Measurements from ENCODE around the gene NKX3-2.

NKX3-2 gene

GRCh38 chr4:13546941-13547484 lies 2.7 kb upstream of the NKX3-2 start:
- in situ Hi-C loops (cut with HindIII; ENCODE audit: low pct_ligation_motif_present, low pct_unique_long_range_greater_than_20kb, low sequenced_read_pairs): no loop called here

GRCh38 chr4:13546142-13546940 lies 2.0 kb upstream of the NKX3-2 start:
- in situ Hi-C loops (cut with HindIII; ENCODE audit: low pct_ligation_motif_present, low pct_unique_long_range_greater_than_20kb, low sequenced_read_pairs): no loop called here

More at GRCh38 chr4:13546941-13547484, 2.7 kb upstream of the NKX3-2 start:
- DNase-seq: no peak

GRCh38 chr4:13545394-13545808 lies 1.1 kb upstream of the NKX3-2 start:
- DNase-seq: no peak
- in situ Hi-C loops (cut with HindIII; ENCODE audit: low pct_ligation_motif_present, low pct_unique_long_range_greater_than_20kb, low sequenced_read_pairs): no loop called here

More at GRCh38 chr4:13546142-13546940, 2.0 kb upstream of the NKX3-2 start:
- no peak for DNase-seq

GRCh38 chr4:13544606-13545393 lies 492 bp upstream of the NKX3-2 start:
- in situ Hi-C loops (cut with HindIII; ENCODE audit: low pct_ligation_motif_present, low pct_unique_long_range_greater_than_20kb, low sequenced_read_pairs): no loop called here
- peak; percentile 79 for DNase-seq

DNA sequence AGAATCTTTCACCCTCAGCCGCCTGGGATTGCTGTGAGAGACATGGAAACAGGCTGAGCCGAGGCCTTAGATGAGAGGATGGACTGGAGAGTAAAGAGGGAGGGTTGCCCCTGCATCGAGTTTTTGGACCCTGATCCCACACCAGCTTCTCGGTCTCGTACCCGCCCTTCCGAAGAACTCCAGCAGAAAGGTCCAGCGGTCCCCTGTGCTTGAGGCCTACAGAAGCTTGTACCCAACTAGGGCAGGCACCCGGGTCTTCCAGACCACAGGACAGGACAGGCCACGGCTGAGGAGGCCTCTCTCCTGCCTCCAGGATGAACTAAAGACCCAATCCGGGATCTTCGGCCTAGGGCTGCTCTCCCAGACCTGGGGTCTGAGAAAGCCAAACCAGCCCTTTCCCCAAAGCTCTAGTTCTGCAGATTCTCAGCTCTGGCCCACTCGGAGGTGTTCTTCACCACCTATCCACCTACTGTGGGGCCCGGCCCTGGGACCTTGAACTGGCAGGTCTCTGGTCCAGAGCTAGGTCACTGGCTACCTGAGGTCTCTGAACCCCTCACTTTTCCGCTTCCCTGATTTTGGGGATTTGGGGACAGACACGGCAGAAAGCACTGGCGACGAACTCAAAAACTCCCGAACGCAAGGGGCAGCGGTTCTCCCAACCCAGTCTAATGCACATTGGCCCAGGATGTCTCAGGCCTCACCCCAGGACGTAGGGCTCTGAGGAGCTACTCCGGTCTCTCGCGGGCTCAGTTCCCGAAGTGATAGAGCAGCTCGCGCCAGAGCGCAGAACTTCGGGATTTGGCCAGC lies 1.1 kb downstream of the NKX3-2 start:
- in situ Hi-C loops (cut with HindIII; ENCODE audit: low pct_ligation_motif_present, low pct_unique_long_range_greater_than_20kb, low sequenced_read_pairs): no loop called here

DNA sequence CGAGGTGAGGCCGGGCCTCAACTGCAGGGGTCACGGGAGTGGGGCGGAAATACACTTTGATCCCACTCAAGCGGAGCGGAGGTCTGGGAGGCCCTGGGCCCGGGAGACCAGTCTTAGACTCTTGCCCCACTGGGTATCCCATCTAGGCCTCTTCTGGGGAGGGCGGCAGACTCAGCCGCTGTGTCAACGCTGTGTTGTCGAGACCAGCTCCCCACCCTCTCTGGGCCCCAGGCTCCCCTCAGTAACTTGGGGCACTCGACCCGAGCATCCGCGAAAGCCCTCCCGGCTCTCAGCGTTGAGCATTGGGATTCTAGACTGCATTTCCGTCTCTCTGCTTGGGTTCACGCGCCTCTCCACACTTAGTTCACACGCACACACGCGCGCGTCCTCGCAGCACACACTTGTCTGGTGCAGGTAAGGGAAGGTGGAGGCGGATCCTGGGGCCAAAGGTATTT lies 1.7 kb downstream of the NKX3-2 start:
- in situ Hi-C loops (cut with HindIII; ENCODE audit: low pct_ligation_motif_present, low pct_unique_long_range_greater_than_20kb, low sequenced_read_pairs): no loop called here

More for the DNA sequence above, 1.1 kb downstream of the NKX3-2 start:
- DNase-seq: no peak

DNA sequence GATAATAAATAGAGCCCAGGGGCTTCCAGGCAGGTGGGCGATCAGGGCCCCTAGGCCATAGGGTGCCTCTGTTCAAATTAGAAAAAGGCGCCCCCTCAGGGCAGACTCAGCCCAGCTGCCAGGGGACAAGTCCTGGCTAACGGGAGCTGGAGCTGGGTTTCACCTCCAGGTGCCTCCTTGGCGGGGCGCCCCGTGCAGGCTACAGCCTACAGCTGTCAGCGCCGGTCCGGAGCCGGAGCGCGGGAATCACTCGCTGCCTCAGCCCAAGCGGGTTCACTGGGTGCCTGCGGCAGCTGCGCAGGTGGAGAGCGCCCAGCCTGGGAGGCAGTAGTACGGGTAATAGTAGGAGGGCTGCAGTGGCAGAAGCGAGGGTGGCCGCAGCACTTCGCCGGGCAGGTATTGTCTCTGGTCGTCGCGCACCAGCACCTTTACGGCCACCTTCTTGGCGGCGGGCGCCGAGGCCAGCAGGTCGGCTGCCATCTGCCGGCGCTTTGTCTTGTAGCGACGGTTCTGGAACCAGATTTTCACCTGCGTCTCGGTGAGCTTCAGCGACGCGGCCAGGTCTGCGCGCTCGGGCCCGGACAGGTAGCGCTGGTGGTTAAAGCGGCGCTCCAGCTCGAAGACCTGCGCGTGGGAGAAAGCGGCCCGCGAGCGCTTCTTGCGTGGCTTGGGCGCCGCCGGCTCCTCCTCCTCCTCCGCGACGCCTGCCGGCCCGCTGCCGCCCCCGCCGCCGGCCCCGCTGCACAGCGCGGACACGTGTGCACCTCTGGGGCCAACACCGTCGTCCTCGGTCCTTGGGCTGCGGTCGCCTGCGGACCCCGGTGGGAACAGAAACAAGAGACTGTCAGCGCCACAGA lies 2.4 kb downstream of the NKX3-2 start:
- DNase-seq: no peak
- in situ Hi-C loops (cut with HindIII; ENCODE audit: low pct_ligation_motif_present, low pct_unique_long_range_greater_than_20kb, low sequenced_read_pairs): no loop called here

More for the DNA sequence above, 1.7 kb downstream of the NKX3-2 start:
- no peak for DNase-seq

DNA sequence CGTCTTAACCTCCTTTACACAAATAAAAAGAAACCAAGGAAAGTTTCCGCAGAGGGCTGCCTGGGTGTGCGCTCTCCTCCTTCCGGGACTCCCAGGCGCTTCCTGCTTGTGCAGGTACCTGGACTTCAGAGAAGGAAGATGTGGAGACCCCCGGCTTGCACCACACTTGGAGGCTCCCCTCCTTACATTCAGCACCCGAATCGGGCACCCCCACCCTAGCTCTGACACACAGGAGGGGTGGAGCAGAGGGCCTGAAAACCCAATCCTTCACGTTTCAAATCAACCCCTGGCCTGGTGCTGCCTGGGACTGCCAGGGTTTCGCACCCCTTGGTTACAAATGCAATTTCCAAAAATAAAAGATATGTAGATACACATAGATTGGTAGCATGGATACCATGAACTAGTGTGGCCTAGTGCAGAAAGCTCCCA lies 3.1 kb downstream of the NKX3-2 start:
- in situ Hi-C loops (cut with HindIII; ENCODE audit: low pct_ligation_motif_present, low pct_unique_long_range_greater_than_20kb, low sequenced_read_pairs): no loop called here
- DNase-seq: no peak

DNA sequence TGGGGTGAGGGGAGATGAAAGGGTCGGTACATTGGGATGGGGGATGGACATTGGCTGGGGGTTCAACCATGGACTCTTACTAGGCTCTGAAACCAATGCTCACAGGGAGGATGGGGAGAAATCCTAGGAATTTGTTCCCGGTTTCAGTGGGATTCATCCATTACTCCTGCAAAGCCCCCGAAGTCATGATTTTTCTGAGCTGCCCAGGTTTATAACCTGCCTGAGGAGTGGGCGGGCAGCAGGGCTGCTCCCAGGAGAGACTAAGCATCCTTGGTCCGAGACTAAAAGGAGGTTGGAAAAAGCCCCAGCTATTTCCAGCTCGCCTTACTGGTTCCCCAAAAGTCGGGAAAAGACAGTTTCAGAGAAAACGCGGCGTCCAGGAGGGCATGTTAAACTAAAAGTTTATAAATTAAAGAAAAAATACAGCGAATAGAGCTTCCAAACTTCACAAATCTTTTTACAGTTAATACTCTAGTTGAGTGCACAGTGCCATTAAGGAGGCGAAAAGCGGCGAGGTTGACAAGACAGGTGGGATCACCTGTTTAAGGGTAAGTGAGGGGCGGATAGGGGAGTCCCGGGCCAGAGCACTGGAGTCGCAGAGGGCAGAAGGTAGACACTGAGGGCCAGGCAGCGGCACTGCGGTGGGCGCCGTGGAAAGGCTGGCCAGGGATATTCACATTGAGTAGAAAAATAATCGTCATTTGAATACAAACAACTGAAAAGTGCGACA lies 3.7 kb downstream of the NKX3-2 start:
- no peak for DNase-seq
- in situ Hi-C loops (cut with HindIII; ENCODE audit: low pct_ligation_motif_present, low pct_unique_long_range_greater_than_20kb, low sequenced_read_pairs): no loop called here

DNA sequence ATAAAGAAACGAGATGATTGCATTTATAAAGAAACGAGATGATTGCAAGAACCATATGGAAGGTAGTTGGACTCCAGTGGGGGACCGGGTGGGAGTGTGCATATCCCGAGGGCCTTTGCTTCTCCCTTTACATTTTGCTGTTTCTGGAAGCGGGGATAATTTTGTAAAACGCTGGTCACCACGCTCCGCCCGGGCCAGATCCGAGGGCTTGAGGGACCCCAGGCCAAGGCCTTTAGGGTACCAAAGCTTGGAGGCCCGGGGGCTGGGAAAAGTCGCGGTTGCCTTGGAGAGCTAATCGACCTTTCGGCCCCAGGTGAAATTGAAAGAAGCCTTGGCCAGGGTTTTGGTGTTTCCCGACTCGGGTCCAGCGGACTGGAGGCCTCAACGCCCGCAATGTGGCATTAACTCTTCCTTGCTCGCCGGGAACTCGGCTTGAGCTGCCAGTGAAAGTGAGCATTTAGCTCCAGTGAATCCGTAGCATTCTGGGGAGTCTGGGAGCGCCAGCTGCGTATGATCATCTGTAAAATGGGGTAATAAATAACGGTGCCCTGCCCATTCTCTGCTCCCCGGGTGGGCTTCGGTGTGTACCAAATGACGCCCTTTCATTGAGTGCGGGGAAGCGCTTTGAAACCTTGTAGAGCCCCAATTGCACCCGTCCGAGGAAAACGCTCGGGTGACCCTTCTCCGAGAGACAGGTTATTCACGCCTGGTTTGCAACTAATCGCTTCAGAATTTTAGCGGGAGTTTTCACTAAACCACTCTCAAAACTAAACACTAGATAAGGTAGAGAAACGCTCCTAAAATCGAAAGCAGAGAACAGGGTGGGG lies 4.5 kb downstream of the NKX3-2 start:
- DNase-seq: no peak
- in situ Hi-C loops (cut with HindIII; ENCODE audit: low pct_ligation_motif_present, low pct_unique_long_range_greater_than_20kb, low sequenced_read_pairs): no loop called here

DNA sequence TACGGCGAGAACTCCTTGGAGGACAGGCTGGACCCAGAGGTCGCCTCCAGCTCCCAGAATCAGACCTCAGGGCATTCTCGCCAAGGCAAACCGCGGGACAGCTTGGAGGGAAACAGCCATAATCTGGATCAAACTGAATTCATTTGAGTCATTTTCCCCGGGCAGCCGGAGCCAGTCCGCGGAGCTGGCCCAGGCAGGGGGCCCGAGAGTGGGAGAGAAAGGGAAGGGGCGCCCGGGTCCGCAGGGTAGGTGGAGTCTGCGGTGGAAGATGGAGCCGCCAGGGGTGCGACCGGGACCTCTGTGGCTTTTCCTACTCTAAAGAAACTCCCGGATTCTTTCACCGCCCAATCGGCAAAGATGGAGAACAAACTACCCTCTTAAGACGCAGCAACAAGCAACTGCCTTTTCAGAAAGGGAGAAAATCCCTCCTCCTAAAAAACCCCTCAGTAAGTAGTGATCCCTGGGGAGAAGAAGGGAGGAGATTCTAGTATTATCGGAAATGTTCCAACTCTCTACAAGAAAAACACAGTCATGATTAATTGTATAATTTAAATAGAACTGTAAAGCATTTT lies 5.2 kb downstream of the NKX3-2 start:
- in situ Hi-C loops (cut with HindIII; ENCODE audit: low pct_ligation_motif_present, low pct_unique_long_range_greater_than_20kb, low sequenced_read_pairs): no loop called here
- no peak for DNase-seq

- in situ Hi-C loops (cut with HindIII; ENCODE audit: low pct_ligation_motif_present, low pct_unique_long_range_greater_than_20kb, low sequenced_read_pairs): no loop called here
These were observed 5.8 kb downstream of the NKX3-2 start for GRCh38 chr4:13538427-13538973.

DNA sequence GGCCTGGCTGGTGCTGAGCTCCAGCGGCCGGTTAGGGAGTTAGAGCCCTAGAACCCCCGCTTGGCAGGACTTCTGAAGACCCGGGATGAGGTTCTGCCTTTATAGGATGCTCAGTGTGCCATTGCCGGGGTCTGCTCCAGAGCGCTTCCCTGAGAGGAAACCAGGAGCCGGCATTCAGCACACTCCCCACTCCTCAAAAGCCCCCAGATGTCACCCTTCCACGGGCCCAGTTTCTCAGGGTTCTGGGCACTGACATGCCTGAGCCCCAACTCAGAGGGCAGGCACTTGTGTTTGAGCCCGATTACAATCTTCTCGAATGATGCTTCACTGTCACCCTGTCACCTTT lies 6.5 kb downstream of the NKX3-2 start:
- no peak for DNase-seq
- in situ Hi-C loops (cut with HindIII; ENCODE audit: low pct_ligation_motif_present, low pct_unique_long_range_greater_than_20kb, low sequenced_read_pairs): no loop called here

More at GRCh38 chr4:13538427-13538973, 5.8 kb downstream of the NKX3-2 start:
- no peak for DNase-seq

DNA sequence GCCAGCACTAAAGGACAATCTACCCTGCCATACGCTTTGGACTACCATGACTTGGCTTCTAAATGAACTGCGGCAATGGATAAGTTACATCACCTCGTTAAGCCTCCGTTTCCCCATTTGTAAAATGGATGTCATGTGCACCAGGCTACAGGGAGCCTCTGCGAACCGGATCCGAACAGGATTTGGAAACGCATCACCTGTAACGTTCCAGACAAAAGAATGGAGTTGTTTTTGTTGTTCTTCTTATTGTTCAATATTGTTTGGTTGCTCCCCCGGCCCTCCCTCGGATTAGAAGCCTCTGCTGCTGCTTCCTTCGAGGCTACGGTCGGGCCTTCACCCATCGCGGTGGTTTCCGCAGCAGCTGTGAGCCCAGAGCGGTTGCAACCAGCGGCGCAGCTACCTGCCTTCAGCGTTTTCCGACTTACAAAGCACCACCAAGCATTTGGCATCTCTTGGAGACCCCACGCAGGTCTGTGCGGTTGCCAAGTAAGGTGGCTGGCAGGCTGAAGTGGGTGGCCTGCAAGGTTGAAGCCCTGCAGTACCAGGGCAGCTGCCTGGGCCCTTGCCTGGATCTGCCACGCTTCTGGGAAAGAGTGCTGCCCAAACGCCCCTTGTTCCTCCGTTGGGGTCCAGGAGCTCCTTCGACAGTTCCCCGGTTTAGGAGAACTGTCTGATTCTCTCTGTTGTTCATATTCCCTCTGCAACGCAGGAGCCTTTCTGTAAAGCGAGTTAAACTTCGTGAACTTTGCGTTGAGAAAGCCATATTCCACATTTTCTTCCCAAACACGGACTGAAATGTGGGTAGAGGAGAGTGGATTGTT lies 7.1 kb downstream of the NKX3-2 start:
- no peak for DNase-seq
- in situ Hi-C loops (cut with HindIII; ENCODE audit: low pct_ligation_motif_present, low pct_unique_long_range_greater_than_20kb, low sequenced_read_pairs): no loop called here

DNA sequence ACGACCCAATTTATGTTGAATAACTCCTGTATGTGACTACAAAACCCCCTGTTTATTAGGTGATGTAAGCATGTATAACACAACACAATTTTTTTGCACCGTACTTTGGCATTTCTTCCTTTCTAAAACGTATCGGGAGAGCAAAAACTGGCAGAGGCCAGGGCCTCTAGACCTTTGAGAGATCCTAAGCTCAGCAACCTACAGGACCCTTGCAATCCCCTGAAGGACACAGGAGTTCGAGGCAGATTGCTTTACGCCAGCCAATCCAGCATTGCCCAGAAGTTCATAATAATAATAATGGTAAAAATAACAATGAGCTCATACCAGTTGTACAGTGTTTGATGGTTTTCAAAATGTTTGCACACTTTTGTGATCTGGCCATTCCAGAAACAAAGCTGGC lies 7.7 kb downstream of the NKX3-2 start:
- DNase-seq: no peak
- in situ Hi-C loops (cut with HindIII; ENCODE audit: low pct_ligation_motif_present, low pct_unique_long_range_greater_than_20kb, low sequenced_read_pairs): no loop called here

All from ACHN (cell line).